NCI-H1436 (cell line): ENCODE data around the gene TRMO.
A peak's percentile ranks its signal among the peaks of the same experiment; 100 is the strongest.

Experiments
- DNase-seq: peaks from one replicate; lab custom pipeline; 2025; lab: John Stamatoyannopoulos, UW

The TRMO gene

GRCh38 chr9:97938081-97938644 is 15.9 kb upstream of the TRMO start, which contains the start of gene HEMGN:
HEMGN (minus strand) TSS chr9:97938172; CDS start chr9:97938136, 36 bp downstream.
- DNase-seq, result no peak

GRCh38 chr9:97936998-97937397 is 14.7 kb upstream of the TRMO start:
- no peak for DNase-seq

GRCh38 chr9:97935276-97935675 is 13.0 kb upstream of the TRMO start:
- DNase-seq, result peak; percentile 11

- DNase-seq, result peak; percentile 72
These were observed 12.2 kb upstream of the TRMO start for GRCh38 chr9:97934321-97935115.

GRCh38 chr9:97933297-97933998 is 11.1 kb upstream of the TRMO start:
- no peak for DNase-seq

GRCh38 chr9:97930972-97931371 is 8.7 kb upstream of the TRMO start:
- no peak for DNase-seq

- no peak for DNase-seq
These were observed 6.8 kb upstream of the TRMO start for GRCh38 chr9:97928986-97929604.

GRCh38 chr9:97925497-97926334 is 3.4 kb upstream of the TRMO start:
- no peak for DNase-seq

- no peak for DNase-seq
These were observed 2.1 kb upstream of the TRMO start for GRCh38 chr9:97924386-97924785.

- peak; percentile 80 for DNase-seq
These were observed 1.3 kb upstream of the TRMO start for GRCh38 chr9:97923529-97924108.

GRCh38 chr9:97919217-97919813 is 3.0 kb downstream of the TRMO start:
- no peak for DNase-seq

- no peak for DNase-seq
These were observed 3.7 kb downstream of the TRMO start for GRCh38 chr9:97918611-97919010.

- DNase-seq, result no peak
These were observed 10.3 kb downstream of the TRMO start for GRCh38 chr9:97911970-97912369.

GRCh38 chr9:97911528-97911927 is 10.8 kb downstream of the TRMO start:
- DNase-seq, result no peak

- no peak for DNase-seq
These were observed 11.9 kb downstream of the TRMO start for GRCh38 chr9:97910357-97910756.

GRCh38 chr9:97908705-97909104 is 13.6 kb downstream of the TRMO start:
- no peak for DNase-seq

GRCh38 chr9:97907632-97908031 is 14.7 kb downstream of the TRMO start:
- no peak for DNase-seq

GRCh38 chr9:97907046-97907445 is 15.3 kb downstream of the TRMO start:
- no peak for DNase-seq

- no peak for DNase-seq
These were observed 16.0 kb downstream of the TRMO start for GRCh38 chr9:97906236-97906831.

GRCh38 chr9:97905228-97905627 is 17.1 kb downstream of the TRMO start:
- DNase-seq, result no peak
